Endothelial cell (in vitro differentiated cells): ENCODE results near the gene ADCY1. TPM values are rescaled to one million over a fixed set of nuclear protein-coding genes. Genes with fewer than 3 reads are reported as not detected.
A peak's percentile ranks its signal among the peaks of the same experiment; 100 is the strongest.
"Not testable (repeated sequence)": the region's sequence is repeated elsewhere in the genome, so short reads cannot be mapped to it uniquely, and the experiment has no call there.

Source experiments
- DNase-seq: peaks from one replicate; pipeline ENCODE4 v3.0.0; 2021; ENCODE audit warnings: low spot score
- H3K27ac Mint-ChIP-seq: one replicate; pipeline ENCODE4 v1.8.0; 2021; ENCODE audit warnings: mixed read lengths, inconsistent platforms; ENCODE audit not compliant: unreplicated experiment
- H3K27me3 Mint-ChIP-seq: one replicate; pipeline ENCODE4 v1.8.0; 2021; ENCODE audit warnings: mild to moderate bottlenecking, moderate library complexity, mixed read lengths, inconsistent platforms; ENCODE audit not compliant: unreplicated experiment
- H3K36me3 Mint-ChIP-seq: one replicate; pipeline ENCODE4 v1.8.0; 2021; ENCODE audit warnings: mild to moderate bottlenecking, low read depth, mixed read lengths, inconsistent platforms; ENCODE audit not compliant: unreplicated experiment
- H3K4me1 Mint-ChIP-seq: one replicate; pipeline ENCODE4 v1.8.0; 2021; ENCODE audit warnings: mild to moderate bottlenecking, mixed read lengths, inconsistent platforms; ENCODE audit not compliant: unreplicated experiment
- H3K4me3 Mint-ChIP-seq: one replicate; pipeline ENCODE4 v1.8.0; 2021; ENCODE audit warnings: mild to moderate bottlenecking, mixed read lengths, inconsistent platforms; ENCODE audit not compliant: unreplicated experiment
- H3K9me3 Mint-ChIP-seq: one replicate; pipeline ENCODE4 v1.8.0; 2021; ENCODE audit warnings: mixed read lengths, inconsistent platforms; ENCODE audit not compliant: unreplicated experiment
- total RNA-seq: library from RNA; stranded (reverse); fragmentation: NEBNext Ultra II Directional; extraction: Animal tissue kit (Norgen Biotek cat#: 25700); gene quantifications from one replicate; pipeline ENCODE4 v1.2.1, GENCODE V29; 2021; ENCODE audit not compliant: unreplicated experiment
- TF ChIP-seq, protein P1 (sequence below): fragments of 200-600 bp; sonication (generic); IDR thresholded peaks from one replicate; pipeline ENCODE4 v1.5.0; 2021; ENCODE audit warnings: antibody characterized with exemption; ENCODE audit not compliant: unreplicated experiment

The ADCY1 gene
- total RNA-seq, 1 donor from 2014 or later, result 50.7 TPM

DNA sequence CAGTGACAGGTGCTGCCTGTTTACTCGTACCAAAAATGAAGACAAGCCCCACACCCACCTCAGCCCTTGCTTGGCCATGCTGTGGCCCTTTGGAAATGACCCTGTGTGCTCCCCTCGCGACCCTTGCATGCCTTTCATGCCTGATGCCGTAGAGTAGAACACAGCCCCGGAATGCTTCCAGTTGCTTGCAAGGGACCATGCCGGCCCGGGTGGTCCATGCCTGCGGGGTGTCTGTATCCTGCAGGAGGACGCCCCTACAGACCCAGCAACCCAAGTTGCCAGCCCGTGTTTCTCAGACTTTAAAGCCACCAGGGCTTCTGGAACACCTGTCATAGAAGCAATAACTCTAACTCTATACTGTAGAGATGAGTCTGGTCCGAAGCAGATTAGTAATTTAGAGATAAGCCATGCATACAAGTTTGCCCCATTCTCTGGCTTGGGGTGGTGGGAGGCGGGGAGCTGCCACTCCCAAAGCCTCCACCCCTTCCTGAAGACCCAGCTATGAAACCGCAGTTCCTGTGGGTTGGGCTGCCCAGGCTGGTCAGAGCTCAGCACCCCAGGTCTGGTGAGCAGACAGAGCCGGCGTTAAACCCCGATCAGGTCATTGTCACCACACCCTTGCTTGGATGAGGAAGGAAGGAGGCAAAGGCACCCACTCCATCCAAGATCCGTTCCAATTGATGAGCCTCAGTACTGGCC lies 143.5 kb downstream of the ADCY1 start:
- no peak overlapping the region for H3K4me3 Mint-ChIP-seq
- H3K27ac Mint-ChIP-seq, result no peak overlapping the region
- TF ChIP-seq, protein P1, sequence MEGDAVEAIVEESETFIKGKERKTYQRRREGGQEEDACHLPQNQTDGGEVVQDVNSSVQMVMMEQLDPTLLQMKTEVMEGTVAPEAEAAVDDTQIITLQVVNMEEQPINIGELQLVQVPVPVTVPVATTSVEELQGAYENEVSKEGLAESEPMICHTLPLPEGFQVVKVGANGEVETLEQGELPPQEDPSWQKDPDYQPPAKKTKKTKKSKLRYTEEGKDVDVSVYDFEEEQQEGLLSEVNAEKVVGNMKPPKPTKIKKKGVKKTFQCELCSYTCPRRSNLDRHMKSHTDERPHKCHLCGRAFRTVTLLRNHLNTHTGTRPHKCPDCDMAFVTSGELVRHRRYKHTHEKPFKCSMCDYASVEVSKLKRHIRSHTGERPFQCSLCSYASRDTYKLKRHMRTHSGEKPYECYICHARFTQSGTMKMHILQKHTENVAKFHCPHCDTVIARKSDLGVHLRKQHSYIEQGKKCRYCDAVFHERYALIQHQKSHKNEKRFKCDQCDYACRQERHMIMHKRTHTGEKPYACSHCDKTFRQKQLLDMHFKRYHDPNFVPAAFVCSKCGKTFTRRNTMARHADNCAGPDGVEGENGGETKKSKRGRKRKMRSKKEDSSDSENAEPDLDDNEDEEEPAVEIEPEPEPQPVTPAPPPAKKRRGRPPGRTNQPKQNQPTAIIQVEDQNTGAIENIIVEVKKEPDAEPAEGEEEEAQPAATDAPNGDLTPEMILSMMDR, result no peak
- peaks cover 28% of the 10 kb centered on the region for H3K36me3 Mint-ChIP-seq
- H3K27me3 Mint-ChIP-seq, result peaks cover 4% of the 10 kb centered on the region
- no peaks in the 10 kb centered on the region for H3K9me3 Mint-ChIP-seq
- no peak for DNase-seq
- H3K4me1 Mint-ChIP-seq, result peaks cover 7% of the 10 kb centered on the region

DNA sequence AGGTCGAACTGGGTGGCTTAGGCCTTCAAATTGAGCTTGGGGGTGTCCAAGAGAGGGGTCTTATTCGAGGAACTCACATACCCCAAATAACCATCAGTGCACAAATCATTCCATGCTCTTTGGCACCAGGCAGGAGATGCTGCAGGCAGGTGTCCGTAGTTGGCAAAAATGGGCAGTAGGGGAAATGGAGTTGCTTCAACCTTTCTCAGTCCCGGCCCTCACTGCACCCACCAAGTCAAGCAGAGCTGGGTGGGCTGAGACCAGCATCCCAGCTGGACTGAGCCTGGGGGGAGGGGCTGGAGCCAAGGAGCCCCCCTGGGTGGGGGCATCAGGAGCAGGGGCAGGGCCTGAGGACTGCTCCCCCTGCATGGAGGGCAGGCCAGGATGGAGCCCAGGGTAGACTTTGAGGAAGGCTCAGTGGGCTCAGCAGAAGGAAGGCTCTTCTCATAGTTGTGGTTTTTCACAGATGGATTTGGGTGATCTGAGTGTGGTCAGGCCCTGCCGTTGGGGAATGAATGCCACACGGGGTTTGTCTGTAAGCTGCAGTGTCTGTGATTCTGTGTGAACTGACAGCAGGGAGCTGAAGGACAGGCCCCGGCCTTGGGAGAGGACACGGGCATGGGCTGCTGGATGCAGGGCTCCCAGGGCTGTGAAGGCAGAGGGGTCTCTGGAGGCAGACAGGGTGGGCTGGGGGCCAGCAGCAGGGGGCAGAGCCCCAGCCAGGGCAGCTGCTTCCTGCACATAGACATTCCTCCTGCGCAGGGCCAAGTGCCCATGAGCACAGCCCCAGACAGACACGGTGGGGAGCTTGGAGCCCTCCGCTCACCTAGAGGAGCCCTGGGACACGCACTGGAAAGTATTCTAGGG lies 144.5 kb downstream of the ADCY1 start:
- no peak overlapping the region for H3K27ac Mint-ChIP-seq
- H3K36me3 Mint-ChIP-seq, result peaks cover 22% of the 10 kb centered on the region
- TF ChIP-seq, protein P1, result no peak
- H3K4me3 Mint-ChIP-seq, result no peak overlapping the region
- H3K27me3 Mint-ChIP-seq, result peaks cover 4% of the 10 kb centered on the region
- H3K9me3 Mint-ChIP-seq, result no peaks in the 10 kb centered on the region
- peaks cover 7% of the 10 kb centered on the region for H3K4me1 Mint-ChIP-seq
- DNase-seq, result no peak

DNA sequence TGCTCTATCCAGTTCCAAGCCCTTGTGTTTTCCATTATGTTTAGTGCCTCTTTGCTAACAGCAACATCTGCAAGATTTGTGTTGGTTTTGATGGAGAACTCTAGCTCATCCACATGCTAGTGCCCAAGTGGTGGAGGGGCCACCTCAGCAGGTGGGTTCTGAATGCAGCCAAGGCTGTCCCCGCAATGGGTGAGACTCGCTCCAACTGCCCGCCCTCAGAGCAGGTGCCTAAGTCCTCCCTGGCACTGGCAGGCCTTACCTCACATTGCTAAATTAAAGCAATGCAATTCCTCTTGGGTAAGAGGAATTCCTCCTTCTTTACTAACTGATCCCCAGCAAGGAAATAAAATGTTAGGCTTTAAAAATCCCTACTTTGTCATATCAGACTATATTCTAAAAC lies 146.8 kb downstream of the ADCY1 start:
- TF ChIP-seq, protein P1, result no peak
- Mint-ChIP-seq H3K4me3 (no peak overlapping the region), H3K27ac (no peak overlapping the region), H3K36me3 (peaks cover 35% of the 10 kb centered on the region), H3K9me3 (no peaks in the 10 kb centered on the region), H3K27me3 (peaks cover 6% of the 10 kb centered on the region), H3K4me1 (peaks cover 7% of the 10 kb centered on the region)
- DNase-seq, result no peak

DNA sequence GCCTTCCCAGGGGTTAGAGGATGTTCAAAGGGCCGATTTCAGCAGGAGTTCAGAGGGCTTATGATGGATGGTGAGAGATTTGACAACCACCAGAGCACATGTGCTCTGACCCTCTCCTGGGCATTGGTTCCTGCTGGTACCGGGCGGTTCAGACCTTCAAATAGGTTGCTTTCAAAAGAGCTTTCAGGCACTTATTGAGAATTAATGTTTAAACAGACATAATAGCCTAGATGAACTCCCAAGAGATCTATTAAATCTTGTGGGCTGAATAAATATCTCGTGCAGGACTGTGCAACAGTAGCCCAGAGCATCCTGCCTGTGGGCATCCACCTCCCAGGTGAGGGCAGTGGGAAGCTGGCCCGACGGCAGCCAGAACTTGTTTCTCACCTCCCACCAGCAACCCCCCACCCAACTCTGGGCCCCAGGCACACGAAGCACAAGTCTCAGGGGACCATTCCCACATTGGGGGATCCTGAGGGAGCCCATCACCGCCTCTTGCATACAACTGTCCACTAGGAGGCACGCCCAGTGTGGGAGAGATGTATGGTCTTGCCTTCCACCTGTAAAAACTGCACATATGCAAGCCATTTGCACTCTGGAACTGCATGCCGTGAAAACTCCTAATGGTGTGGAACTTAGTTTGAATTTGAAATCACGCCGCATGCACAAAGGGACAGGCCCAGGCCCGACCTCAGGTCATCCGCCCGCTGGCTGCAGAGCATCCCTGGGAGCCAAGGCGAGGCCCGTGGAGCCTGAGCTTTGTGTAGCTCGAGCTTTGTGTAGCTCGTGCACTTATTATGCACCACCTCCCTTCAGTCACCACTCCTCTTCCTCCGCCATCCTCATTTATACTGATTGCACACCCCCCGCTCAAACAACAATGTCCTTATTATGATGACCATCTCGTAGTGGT lies 147.8 kb downstream of the ADCY1 start:
- peaks cover 6% of the 10 kb centered on the region for H3K27me3 Mint-ChIP-seq
- H3K4me3 Mint-ChIP-seq, result no peak overlapping the region
- H3K27ac Mint-ChIP-seq, result peak overlapping the region; percentile 80
- peaks cover 7% of the 10 kb centered on the region for H3K4me1 Mint-ChIP-seq
- H3K9me3 Mint-ChIP-seq, result no peaks in the 10 kb centered on the region
- DNase-seq, result no peak
- TF ChIP-seq, protein P1, result no peak
- peaks cover 43% of the 10 kb centered on the region for H3K36me3 Mint-ChIP-seq

DNA sequence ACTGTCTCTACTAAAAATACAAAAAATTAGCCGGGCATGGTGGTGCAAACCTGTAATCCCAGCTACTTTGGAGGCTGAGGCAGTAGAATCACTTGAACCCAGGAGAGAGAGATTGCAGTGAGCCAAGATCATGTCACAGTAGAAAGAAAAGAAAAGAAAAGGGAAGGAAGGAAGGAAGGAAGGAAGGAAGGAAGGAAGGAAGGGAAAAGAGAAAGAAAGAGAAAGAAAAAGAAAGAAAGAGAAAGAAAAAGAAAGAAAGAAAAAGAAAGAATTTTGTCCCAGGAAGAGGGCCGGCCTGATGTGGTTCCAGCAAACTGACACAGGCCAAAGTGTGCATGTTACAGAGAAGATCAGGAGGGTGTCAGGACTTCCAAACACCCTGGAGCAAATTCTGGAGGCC lies 151.1 kb downstream of the ADCY1 start:
- not testable (repeated sequence) for H3K9me3 Mint-ChIP-seq, H3K27ac Mint-ChIP-seq, DNase-seq, H3K27me3 Mint-ChIP-seq, H3K4me1 Mint-ChIP-seq
- Mint-ChIP-seq H3K36me3 (peaks cover 42% of the 10 kb centered on the region), H3K4me3 (peak overlapping the region; percentile 14)
